GM12873 (cell line): ENCODE data around the gene IQSEC1.

Source experiments
- TF ChIP-seq, protein P1 (sequence below): IDR thresholded peaks from 2 replicates; pipeline ENCODE4 v1.5.1; 2012; ENCODE audit warnings: low read depth, mild to moderate bottlenecking, moderate library complexity, low read length, control low read depth; ENCODE audit not compliant: insufficient read depth; ENCODE audit errors: missing control alignments

Gene IQSEC1

DNA sequence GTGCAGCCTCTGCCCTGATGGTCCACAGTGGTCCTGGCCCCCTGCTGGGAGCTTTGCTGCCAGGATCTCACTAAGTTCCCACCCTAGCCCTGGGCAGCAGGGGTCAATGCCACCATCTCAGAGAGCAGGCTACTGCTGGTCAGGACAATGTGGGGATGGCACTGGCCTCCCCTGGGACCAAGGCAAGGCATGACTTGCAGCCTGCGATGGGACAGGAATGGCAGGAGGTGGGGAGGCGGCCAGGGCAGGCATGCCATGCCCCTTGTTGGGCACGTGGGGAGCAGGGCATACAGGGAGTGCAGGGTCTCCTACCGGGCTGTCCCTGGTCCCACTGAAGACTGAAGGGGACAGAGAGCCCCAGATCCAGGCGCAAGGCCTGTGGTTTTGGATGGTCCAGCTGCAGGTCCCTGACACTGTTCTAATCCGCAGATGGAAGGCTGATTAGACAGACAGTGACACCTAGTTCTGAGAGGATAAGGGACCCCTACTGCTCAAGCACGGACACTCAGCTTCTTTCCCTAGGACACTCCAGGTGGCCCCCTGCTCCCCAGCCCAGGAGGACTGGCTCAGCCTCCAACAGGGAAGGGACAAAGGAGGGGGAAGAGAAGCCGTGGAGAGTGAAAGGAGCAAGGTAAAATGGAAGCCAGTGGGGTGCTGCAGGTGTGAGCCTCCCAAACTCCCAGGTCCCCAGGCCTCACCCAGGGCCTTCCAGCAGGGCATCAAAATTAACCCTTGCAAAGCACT lies 162.7 kb downstream of the IQSEC1 start:
- TF ChIP-seq, protein P1, sequence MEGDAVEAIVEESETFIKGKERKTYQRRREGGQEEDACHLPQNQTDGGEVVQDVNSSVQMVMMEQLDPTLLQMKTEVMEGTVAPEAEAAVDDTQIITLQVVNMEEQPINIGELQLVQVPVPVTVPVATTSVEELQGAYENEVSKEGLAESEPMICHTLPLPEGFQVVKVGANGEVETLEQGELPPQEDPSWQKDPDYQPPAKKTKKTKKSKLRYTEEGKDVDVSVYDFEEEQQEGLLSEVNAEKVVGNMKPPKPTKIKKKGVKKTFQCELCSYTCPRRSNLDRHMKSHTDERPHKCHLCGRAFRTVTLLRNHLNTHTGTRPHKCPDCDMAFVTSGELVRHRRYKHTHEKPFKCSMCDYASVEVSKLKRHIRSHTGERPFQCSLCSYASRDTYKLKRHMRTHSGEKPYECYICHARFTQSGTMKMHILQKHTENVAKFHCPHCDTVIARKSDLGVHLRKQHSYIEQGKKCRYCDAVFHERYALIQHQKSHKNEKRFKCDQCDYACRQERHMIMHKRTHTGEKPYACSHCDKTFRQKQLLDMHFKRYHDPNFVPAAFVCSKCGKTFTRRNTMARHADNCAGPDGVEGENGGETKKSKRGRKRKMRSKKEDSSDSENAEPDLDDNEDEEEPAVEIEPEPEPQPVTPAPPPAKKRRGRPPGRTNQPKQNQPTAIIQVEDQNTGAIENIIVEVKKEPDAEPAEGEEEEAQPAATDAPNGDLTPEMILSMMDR, result no peak

DNA sequence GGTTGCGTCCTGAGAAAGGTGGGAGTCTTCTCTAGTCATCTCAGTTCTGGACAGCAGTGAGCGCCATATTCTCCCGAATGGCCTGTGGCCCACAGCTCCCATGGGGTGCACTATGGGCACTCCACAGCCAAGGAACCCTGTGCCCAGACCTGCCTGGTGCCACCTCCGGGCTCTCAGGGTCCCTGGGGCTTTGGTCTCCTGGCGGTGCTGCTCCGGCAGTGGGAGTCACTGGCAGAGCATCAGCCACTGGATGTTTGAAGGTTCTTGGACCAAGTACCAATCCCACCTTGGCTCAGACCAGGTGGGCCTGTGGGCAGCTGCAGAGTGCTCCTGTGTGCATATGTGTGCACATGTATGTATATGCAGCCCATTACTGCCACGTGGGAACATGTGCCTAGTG lies 163.5 kb downstream of the IQSEC1 start:
- TF ChIP-seq, protein P1, result no peak

DNA sequence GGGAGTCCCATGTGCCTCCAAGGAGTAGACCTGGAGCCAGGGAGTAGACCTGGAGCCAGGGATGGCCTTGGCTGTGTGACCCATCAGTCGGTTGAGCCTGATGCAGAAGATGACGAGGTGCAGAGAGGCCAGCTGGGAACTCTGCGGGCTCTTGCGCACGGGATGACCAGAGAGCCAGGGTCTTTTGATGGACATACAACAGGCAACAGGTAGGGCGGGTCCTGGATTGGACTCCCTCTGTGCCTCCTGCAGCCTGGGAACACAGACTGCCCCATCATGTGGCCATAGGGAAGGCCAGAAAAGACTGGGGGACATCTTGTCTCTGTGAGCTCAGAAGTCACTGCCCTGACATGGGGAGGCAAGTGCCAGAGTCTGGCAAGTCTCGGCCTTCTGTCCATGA lies 164.4 kb downstream of the IQSEC1 start:
- TF ChIP-seq, protein P1, result no peak

DNA sequence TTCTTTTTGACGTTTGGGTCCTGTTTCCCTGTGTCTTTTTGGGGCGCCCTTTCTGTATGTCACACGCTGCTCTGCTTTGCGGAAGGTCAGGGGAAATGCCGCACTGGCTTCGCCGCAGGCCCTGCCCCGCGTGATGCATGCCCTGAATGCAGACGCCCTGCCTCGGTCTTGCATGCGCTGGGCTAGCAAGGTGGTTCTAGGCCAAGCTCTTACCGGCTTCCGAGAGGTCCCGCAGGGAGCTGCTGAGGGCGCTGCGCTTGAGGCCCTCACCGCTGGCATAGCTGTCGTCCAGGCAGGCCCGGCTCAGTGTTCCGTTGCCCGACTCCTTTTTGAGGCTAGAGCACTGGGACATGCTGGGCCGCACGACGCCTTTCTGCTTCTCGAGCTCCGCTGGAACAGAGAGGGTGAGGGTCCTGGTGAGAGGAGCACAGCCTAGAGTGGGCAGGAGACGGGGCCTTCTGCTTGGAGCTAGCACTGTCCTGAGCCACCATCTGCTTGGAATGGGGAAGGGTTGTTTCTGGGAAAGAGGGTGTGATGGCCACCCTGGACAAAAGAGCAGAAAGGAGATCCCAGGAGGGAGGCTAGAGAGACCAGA lies 165.0 kb downstream of the IQSEC1 start:
- TF ChIP-seq, protein P1, result no peak

DNA sequence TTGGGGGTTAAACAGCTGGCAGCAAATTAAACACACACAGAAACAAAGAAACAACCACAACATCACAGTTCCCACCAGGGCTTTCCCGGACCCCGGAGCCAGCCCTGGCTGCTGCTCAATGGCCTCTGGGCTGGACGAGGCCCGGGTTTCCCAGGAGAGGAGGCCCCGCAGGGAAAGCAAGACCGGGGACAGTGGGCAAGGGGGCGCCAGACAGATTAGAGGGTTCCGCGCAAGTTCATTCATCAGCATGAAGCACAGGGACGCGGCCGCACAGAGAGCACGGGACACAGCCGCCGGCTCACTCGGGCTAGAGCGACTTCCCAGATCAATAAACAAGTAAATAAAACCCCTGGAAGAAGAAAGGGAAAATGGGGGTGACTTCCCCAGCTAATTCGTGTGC lies 165.5 kb downstream of the IQSEC1 start:
- TF ChIP-seq, protein P1, result no peak

DNA sequence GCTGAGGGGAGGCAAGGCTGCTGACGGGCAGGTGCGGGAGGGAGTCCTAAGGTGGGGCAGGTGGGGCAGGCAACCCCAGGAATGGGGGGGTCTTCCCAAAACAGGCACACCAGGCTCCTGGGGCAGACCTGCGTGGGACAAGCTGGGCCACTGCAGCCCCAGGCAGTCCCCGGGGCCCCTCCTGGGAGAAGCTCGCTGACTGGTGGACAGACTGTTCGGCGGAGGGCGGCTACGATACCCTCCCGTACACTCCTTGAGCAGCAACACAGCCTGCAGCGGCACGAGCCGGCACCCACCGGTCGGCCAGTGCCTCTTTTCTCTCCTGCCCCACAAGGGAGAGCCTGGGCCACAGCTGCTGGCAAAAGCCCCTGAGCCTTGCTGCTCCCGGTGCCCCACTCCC lies 165.9 kb downstream of the IQSEC1 start:
- TF ChIP-seq, protein P1, result no peak

DNA sequence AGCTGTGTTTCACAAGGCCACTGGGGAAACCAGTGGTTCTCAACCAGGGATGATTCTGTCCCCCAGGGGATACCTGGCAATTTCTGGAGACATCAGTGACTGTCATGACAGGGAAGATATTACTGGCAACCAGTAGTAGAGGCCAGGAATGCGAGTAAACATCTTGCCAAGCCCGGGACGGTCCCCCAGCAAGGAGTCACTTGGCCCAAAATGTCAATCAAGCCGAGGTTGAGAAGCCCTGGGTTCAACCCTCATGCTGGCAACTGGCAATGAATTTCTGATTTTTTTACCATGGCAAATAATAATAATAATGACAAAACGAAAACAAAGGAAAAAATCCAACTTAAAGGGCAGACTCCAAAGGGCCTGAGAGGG lies 166.3 kb downstream of the IQSEC1 start:
- TF ChIP-seq, protein P1, result no peak
